ENCODE results near the gene TRIM62. TPM values are rescaled to one million over a fixed set of nuclear protein-coding genes. Genes with fewer than 3 reads are reported as not detected.

The TRIM62 gene
- total and polyA plus RNA-seq, 2 experiments from 2014 or later, result 2.9 to 18.9 TPM

DNA sequence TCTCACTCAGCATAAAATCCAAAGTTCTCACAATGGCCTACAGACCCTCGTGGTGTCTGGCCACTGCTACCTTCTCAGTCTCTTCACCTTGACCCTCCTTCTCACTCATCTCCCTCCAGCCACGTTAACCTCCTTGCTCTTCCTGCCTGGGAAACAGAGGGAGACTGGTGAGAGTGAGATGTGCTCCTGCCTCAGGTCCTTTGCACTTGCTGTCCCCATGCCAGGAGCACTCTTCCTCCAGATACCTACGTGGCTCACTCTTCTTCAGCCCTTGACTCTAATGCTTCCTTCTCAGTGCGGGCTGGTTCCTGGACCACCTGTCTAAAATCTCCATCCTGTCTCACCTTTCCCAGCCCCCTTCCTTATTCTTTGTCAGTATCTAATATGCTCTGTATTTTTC, 24.7 kb downstream of the TRIM62 start (continued):
- TF ChIP-seq, protein P1, sequence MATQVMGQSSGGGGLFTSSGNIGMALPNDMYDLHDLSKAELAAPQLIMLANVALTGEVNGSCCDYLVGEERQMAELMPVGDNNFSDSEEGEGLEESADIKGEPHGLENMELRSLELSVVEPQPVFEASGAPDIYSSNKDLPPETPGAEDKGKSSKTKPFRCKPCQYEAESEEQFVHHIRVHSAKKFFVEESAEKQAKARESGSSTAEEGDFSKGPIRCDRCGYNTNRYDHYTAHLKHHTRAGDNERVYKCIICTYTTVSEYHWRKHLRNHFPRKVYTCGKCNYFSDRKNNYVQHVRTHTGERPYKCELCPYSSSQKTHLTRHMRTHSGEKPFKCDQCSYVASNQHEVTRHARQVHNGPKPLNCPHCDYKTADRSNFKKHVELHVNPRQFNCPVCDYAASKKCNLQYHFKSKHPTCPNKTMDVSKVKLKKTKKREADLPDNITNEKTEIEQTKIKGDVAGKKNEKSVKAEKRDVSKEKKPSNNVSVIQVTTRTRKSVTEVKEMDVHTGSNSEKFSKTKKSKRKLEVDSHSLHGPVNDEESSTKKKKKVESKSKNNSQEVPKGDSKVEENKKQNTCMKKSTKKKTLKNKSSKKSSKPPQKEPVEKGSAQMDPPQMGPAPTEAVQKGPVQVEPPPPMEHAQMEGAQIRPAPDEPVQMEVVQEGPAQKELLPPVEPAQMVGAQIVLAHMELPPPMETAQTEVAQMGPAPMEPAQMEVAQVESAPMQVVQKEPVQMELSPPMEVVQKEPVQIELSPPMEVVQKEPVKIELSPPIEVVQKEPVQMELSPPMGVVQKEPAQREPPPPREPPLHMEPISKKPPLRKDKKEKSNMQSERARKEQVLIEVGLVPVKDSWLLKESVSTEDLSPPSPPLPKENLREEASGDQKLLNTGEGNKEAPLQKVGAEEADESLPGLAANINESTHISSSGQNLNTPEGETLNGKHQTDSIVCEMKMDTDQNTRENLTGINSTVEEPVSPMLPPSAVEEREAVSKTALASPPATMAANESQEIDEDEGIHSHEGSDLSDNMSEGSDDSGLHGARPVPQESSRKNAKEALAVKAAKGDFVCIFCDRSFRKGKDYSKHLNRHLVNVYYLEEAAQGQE (IDR thresholded peaks at IDR 0.05; ENCODE audit: unreplicated experiment), result no peak

DNA sequence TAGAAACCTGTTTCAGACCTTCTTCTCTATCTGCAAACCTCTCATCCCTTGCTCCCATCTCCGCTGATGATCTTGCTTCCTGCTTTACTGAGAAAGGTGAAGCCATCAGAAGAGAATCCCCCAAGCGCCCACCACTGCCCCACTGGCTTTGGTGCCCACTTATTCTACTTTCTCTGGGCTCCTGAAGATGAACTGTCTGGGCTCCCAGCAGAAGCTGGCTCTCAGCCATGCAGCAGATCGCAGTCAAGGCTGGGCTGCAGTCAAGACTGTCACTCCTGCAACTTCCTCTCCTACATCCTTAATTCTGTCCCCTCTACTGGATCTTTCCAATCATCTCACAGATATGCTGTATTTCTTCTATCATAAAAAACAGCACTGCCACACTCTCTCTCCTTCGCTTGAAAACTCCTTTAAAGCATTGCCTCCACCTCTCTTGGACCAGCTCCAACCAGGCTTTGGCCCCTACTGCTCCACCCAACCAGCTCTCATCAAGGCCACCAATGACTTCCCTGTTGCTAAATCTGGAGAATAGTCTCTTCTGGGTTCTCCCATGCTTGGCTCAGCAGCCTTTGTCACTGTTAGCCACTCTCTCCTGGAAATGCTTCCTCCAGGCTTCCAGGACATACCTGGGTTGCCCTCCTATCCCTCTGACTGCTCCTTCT, 25.8 kb downstream of the TRIM62 start:
- Histone ChIP-seq H3K79me2 (replicated peaks; ENCODE audit: insufficient read depth) (no peaks in the 10 kb centered on the region), H3K27ac (ENCODE audit: low read depth) (no peak overlapping the region), H2AFZ (no peak overlapping the region), H4K20me1 (replicated peaks; ENCODE audit: insufficient read depth) (no peaks in the 10 kb centered on the region), H3K27me3 (ENCODE audit: insufficient read depth) (no peaks in the 10 kb centered on the region), H3K4me2 (no peak overlapping the region), H3K36me3 (ENCODE audit: insufficient read depth) (no peaks in the 10 kb centered on the region), H3K4me1 (ENCODE audit: insufficient read depth) (peaks cover 30% of the 10 kb centered on the region), H3K9me2 (ENCODE audit: insufficient read depth) (no peaks in the 10 kb centered on the region), H3K4me3 (no peak overlapping the region), H3F3A (replicated peaks; ENCODE audit: low read depth) (peaks cover 14% of the 10 kb centered on the region)
- H3K27me3 Mint-ChIP-seq (ENCODE audit: insufficient read depth, low read depth, poor library complexity), result peaks cover 23% of the 10 kb centered on the region
- no peak overlapping the region for H3K4me3 Mint-ChIP-seq
- H3K4me1 Mint-ChIP-seq, result peaks cover 31% of the 10 kb centered on the region
- H3K36me3 Mint-ChIP-seq (ENCODE audit: low read depth), result peaks cover 16% of the 10 kb centered on the region
- DNase-seq (ENCODE audit: low spot score) (no peak), ATAC-seq (no peak)
- H3K9me3 Mint-ChIP-seq, result no peaks in the 10 kb centered on the region
- H3K27ac Mint-ChIP-seq, result no peak overlapping the region
- TF ChIP-seq, protein P2, sequence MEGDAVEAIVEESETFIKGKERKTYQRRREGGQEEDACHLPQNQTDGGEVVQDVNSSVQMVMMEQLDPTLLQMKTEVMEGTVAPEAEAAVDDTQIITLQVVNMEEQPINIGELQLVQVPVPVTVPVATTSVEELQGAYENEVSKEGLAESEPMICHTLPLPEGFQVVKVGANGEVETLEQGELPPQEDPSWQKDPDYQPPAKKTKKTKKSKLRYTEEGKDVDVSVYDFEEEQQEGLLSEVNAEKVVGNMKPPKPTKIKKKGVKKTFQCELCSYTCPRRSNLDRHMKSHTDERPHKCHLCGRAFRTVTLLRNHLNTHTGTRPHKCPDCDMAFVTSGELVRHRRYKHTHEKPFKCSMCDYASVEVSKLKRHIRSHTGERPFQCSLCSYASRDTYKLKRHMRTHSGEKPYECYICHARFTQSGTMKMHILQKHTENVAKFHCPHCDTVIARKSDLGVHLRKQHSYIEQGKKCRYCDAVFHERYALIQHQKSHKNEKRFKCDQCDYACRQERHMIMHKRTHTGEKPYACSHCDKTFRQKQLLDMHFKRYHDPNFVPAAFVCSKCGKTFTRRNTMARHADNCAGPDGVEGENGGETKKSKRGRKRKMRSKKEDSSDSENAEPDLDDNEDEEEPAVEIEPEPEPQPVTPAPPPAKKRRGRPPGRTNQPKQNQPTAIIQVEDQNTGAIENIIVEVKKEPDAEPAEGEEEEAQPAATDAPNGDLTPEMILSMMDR (conservative IDR thresholded peaks at IDR 0.05; ENCODE audit: low read depth in 2 of 2), result no peak
- TF ChIP-seq STAT1 (IDR thresholded peaks at IDR 0.05; ENCODE audit: unreplicated experiment) (no peak), ZNF331 (CRISPR knock-in tag; IDR thresholded peaks at IDR 0.05; ENCODE audit: low read depth) (no peak), JUNB (IDR thresholded peaks at IDR 0.05; ENCODE audit: unreplicated experiment) (no peak), NANOG (IDR thresholded peaks at IDR 0.05; ENCODE audit: borderline replicate concordance) (no peak), ZNF114 (CRISPR knock-in tag; IDR thresholded peaks at IDR 0.05) (no peak), EZH2phosphoT487 (IDR thresholded peaks at IDR 0.05; ENCODE audit: unreplicated experiment) (no peak), EZH2 (IDR thresholded peaks at IDR 0.05; ENCODE audit: low read depth, unreplicated experiment) (no peak), CREB1 (CRISPR knock-in tag; IDR thresholded peaks at IDR 0.05; ENCODE audit: low read depth) (no peak), POLR2AphosphoS5 (IDR thresholded peaks at IDR 0.05; ENCODE audit: low read depth) (no peak)
- TF ChIP-seq, protein P3, sequence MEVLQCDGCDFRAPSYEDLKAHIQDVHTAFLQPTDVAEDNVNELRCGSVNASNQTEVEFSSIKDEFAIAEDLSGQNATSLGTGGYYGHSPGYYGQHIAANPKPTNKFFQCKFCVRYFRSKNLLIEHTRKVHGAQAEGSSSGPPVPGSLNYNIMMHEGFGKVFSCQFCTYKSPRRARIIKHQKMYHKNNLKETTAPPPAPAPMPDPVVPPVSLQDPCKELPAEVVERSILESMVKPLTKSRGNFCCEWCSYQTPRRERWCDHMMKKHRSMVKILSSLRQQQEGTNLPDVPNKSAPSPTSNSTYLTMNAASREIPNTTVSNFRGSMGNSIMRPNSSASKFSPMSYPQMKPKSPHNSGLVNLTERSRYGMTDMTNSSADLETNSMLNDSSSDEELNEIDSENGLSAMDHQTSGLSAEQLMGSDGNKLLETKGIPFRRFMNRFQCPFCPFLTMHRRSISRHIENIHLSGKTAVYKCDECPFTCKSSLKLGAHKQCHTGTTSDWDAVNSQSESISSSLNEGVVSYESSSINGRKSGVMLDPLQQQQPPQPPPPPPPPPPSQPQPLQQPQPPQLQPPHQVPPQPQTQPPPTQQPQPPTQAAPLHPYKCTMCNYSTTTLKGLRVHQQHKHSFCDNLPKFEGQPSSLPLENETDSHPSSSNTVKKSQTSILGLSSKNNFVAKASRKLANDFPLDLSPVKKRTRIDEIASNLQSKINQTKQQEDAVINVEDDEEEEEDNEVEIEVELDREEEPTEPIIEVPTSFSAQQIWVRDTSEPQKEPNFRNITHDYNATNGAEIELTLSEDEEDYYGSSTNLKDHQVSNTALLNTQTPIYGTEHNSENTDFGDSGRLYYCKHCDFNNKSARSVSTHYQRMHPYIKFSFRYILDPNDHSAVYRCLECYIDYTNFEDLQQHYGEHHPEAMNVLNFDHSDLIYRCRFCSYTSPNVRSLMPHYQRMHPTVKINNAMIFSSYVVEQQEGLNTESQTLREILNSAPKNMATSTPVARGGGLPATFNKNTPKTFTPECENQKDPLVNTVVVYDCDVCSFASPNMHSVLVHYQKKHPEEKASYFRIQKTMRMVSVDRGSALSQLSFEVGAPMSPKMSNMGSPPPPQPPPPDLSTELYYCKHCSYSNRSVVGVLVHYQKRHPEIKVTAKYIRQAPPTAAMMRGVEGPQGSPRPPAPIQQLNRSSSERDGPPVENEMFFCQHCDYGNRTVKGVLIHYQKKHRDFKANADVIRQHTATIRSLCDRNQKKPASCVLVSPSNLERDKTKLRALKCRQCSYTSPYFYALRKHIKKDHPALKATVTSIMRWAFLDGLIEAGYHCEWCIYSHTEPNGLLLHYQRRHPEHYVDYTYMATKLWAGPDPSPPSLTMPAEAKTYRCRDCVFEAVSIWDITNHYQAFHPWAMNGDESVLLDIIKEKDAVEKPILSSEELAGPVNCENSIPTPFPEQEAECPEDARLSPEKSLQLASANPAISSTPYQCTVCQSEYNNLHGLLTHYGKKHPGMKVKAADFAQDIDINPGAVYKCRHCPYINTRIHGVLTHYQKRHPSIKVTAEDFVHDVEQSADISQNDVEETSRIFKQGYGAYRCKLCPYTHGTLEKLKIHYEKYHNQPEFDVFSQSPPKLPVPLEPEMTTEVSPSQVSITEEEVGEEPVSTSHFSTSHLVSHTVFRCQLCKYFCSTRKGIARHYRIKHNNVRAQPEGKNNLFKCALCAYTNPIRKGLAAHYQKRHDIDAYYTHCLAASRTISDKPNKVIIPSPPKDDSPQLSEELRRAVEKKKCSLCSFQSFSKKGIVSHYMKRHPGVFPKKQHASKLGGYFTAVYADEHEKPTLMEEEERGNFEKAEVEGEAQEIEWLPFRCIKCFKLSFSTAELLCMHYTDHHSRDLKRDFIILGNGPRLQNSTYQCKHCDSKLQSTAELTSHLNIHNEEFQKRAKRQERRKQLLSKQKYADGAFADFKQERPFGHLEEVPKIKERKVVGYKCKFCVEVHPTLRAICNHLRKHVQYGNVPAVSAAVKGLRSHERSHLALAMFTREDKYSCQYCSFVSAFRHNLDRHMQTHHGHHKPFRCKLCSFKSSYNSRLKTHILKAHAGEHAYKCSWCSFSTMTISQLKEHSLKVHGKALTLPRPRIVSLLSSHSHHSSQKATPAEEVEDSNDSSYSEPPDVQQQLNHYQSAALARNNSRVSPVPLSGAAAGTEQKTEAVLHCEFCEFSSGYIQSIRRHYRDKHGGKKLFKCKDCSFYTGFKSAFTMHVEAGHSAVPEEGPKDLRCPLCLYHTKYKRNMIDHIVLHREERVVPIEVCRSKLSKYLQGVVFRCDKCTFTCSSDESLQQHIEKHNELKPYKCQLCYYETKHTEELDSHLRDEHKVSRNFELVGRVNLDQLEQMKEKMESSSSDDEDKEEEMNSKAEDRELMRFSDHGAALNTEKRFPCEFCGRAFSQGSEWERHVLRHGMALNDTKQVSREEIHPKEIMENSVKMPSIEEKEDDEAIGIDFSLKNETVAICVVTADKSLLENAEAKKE (CRISPR knock-in tag; IDR thresholded peaks at IDR 0.05), result no peak
- TF ChIP-seq, protein P4, sequence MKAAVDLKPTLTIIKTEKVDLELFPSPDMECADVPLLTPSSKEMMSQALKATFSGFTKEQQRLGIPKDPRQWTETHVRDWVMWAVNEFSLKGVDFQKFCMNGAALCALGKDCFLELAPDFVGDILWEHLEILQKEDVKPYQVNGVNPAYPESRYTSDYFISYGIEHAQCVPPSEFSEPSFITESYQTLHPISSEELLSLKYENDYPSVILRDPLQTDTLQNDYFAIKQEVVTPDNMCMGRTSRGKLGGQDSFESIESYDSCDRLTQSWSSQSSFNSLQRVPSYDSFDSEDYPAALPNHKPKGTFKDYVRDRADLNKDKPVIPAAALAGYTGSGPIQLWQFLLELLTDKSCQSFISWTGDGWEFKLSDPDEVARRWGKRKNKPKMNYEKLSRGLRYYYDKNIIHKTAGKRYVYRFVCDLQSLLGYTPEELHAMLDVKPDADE (IDR thresholded peaks at IDR 0.05), result no peak

All from GM23338 (cell line).